Bronchial epithelial cell (primary cell): ENCODE measurements around the gene FANCC. TPM values are rescaled to one million over a fixed set of nuclear protein-coding genes. Genes with fewer than 3 reads are reported as not detected.

Source experiments
- DNase-seq: peaks from one replicate; pipeline ENCODE4 v3.0.0-alpha.2; 2010; ENCODE audit warnings: low read depth
- FAIRE-seq: peaks from 2 replicates; lab custom pipeline; 2011; peaks lifted over from hg19 to GRCh38; lab: Jason Lieb, UNC
- H3K27me3 ChIP-seq: 2 replicates; pipeline ENCODE4 v1.5.1; 2011; ENCODE audit warnings: low read length; ENCODE audit not compliant: control insufficient read depth, insufficient read depth
- H3K36me3 ChIP-seq: 2 replicates; pipeline ENCODE4 v1.5.1; 2011; ENCODE audit warnings: low read length; ENCODE audit not compliant: control insufficient read depth, insufficient read depth
- H3K4me3 ChIP-seq: 2 replicates; pipeline ENCODE4 v1.5.1; 2011; ENCODE audit warnings: mild to moderate bottlenecking, low read depth, low read length, control low read depth
- CTCF ChIP-seq: IDR thresholded peaks from 2 replicates; pipeline ENCODE4 v1.5.1; 2011; ENCODE audit warnings: mild to moderate bottlenecking, moderate library complexity, low read length, control low read depth, inconsistent platforms; ENCODE audit not compliant: insufficient read depth, severe bottlenecking
- total RNA-seq: library from RNA; depleted of rRNA; stranded (reverse); fragments of >200 nt; gene quantifications from 2 replicates; pipeline ENCODE4 v1.2.1, GENCODE V29; 2014

FANCC gene
- total RNA-seq, 1 donor from 2014 or later = 3.4 TPM

DNA sequence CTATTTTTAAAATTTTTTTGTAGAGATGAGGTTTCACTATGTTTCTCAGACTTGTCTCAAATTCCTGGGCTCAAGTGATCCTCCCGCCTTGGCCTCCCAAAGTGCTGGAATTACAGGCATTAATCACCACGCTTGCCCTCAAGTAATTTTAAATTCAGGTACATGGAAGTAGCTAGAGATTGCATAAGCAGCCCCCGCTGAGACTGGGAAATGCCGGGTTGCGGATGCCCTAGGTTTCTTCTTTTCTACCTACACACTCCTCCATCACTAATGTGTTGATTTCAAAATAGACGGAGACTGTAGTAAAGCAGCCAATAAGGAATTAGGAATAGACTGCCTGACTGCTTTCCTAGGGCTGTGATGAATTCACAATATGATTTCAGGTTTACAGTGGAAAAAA is 202.4 kb downstream of the FANCC start:
- FAIRE-seq = no peak
- no peak for TF ChIP-seq CTCF
- H3K27me3 ChIP-seq = no peaks in the 10 kb centered on the region
- peaks cover 16% of the 10 kb centered on the region for H3K36me3 ChIP-seq
- no peak for DNase-seq
- H3K4me3 ChIP-seq = no peak overlapping the region

- TF ChIP-seq CTCF = no peak
- no peak overlapping the region for H3K4me3 ChIP-seq
- peaks cover 23% of the 10 kb centered on the region for H3K36me3 ChIP-seq
- H3K27me3 ChIP-seq = no peaks in the 10 kb centered on the region
- DNase-seq (no peak), FAIRE-seq (peak; percentile 91)
Observed at GRCh38 chr9:95112436-95113280, 204.9 kb downstream of the FANCC start.

- no peak for TF ChIP-seq CTCF
- DNase-seq = no peak
- no peak for FAIRE-seq
- peaks cover 28% of the 10 kb centered on the region for H3K36me3 ChIP-seq
- no peak overlapping the region for H3K4me3 ChIP-seq
- no peaks in the 10 kb centered on the region for H3K27me3 ChIP-seq
Observed at GRCh38 chr9:95111716-95112115, 205.8 kb downstream of the FANCC start.

GRCh38 chr9:95110921-95111525 is 206.5 kb downstream of the FANCC start:
- DNase-seq = no peak
- Histone ChIP-seq H3K4me3 (no peak overlapping the region), H3K36me3 (peaks cover 30% of the 10 kb centered on the region), H3K27me3 (no peaks in the 10 kb centered on the region)
- no peak for TF ChIP-seq CTCF
- no peak for FAIRE-seq

DNA sequence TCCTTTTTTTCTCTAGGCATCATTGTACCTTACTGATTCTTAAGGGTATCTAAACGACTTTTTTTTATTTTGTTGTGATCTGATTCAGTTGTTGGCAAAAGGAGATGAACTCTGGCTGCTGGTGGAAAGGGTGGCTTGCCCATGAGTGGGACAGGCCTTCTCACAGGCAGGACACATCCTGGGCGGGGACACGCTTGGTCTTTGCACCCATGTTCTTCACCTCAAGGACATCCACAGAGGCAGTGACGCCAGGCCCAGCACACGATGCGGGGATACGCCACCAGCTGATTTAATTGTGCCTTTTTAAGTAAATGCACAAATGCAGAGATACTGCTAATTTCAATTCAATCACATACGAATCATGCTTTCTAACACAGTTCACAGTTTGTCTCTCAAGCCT is 208.1 kb downstream of the FANCC start:
- Histone ChIP-seq H3K4me3 (no peak overlapping the region), H3K36me3 (peaks cover 30% of the 10 kb centered on the region), H3K27me3 (no peaks in the 10 kb centered on the region)
- FAIRE-seq = no peak
- TF ChIP-seq CTCF = no peak
- DNase-seq = no peak

DNA sequence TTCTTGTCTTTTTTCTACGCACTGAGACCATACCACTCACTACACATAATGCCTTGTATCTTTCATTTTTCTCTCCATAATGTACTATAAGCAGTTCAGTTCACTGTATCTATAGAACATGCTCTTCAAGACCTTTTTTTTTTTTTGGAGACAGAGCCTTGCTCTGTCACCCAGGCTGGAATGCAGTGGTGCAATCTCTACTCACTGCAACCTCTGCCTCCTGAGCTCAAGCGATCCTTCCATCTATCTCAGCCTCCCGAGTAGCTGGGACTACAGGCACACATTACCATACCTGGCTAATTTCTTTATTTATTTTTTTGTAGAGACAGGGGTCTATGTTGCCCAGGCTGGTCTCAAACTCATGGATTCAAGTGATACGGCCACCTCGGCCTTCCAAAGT is 208.7 kb downstream of the FANCC start:
- FAIRE-seq (no peak), DNase-seq (no peak)
- TF ChIP-seq CTCF = no peak

More for the DNA sequence above, 208.7 kb downstream of the FANCC start:
- no peaks in the 10 kb centered on the region for H3K27me3 ChIP-seq
- peaks cover 30% of the 10 kb centered on the region for H3K36me3 ChIP-seq
- no peak overlapping the region for H3K4me3 ChIP-seq
